ENCODE measurements around the gene CRYGC.

DNA sequence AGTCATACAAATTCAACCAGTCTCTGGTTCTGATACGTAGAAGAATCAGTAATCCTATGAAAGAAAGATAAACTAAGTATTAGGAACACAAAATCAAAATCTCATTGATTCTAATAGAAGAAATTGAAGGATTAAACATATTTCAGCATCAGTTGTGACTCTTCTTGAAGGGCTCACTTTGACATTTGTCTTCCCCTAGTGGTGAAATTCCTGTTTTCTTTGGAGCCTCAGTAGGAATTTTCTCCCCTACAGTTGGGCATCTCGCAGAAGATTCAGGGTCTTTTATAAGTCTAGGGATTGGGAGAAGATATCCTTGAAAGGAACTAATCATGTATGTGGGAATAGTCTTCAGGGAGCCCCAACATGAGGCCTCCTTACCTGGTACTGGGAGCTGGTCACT is 19.2 kb upstream of the CRYGC start:
- TF ChIP-seq ZNF335 (CRISPR knock-in tag; IDR thresholded peaks at IDR 0.05) (no peak), ARHGAP35 (CRISPR knock-in tag; IDR thresholded peaks at IDR 0.05; ENCODE audit: borderline replicate concordance) (no peak), REST (IDR thresholded peaks at IDR 0.05; ENCODE audit: borderline replicate concordance in 1 of 2, low read depth in 1 of 2, low read length in 2 of 2) (no peak), ZNF740 (CRISPR knock-in tag; IDR thresholded peaks at IDR 0.05) (no peak), ZFP36 (IDR thresholded peaks at IDR 0.05; ENCODE audit: borderline replicate concordance, low read depth, low read length, partially characterized antibody) (no peak), CBX5 (CRISPR knock-in tag; IDR thresholded peaks at IDR 0.05; ENCODE audit: borderline replicate concordance) (no peak), SIN3A (IDR thresholded peaks at IDR 0.05; ENCODE audit: borderline replicate concordance, low read depth, low read length) (no peak), ZSCAN31 (CRISPR knock-in tag; IDR thresholded peaks at IDR 0.05; ENCODE audit: low read depth) (no peak), ZBTB2 (CRISPR knock-in tag; IDR thresholded peaks at IDR 0.05; ENCODE audit: low read depth) (no peak), TMF1 (CRISPR knock-in tag; IDR thresholded peaks at IDR 0.05; ENCODE audit: low read depth) (no peak), ZNF816 (CRISPR knock-in tag; IDR thresholded peaks at IDR 0.05; ENCODE audit: borderline replicate concordance) (no peak), NR2C2 (CRISPR knock-in tag; IDR thresholded peaks at IDR 0.05; ENCODE audit: borderline replicate concordance) (no peak)
- TF ChIP-seq, protein P1, sequence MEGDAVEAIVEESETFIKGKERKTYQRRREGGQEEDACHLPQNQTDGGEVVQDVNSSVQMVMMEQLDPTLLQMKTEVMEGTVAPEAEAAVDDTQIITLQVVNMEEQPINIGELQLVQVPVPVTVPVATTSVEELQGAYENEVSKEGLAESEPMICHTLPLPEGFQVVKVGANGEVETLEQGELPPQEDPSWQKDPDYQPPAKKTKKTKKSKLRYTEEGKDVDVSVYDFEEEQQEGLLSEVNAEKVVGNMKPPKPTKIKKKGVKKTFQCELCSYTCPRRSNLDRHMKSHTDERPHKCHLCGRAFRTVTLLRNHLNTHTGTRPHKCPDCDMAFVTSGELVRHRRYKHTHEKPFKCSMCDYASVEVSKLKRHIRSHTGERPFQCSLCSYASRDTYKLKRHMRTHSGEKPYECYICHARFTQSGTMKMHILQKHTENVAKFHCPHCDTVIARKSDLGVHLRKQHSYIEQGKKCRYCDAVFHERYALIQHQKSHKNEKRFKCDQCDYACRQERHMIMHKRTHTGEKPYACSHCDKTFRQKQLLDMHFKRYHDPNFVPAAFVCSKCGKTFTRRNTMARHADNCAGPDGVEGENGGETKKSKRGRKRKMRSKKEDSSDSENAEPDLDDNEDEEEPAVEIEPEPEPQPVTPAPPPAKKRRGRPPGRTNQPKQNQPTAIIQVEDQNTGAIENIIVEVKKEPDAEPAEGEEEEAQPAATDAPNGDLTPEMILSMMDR (CRISPR knock-in tag; IDR thresholded peaks at IDR 0.05), result peak; percentile 27; the same call in 1 of the 2 replicates

All from HepG2 (cell line).